ENCODE measurements around the gene SIRPA.

DNA sequence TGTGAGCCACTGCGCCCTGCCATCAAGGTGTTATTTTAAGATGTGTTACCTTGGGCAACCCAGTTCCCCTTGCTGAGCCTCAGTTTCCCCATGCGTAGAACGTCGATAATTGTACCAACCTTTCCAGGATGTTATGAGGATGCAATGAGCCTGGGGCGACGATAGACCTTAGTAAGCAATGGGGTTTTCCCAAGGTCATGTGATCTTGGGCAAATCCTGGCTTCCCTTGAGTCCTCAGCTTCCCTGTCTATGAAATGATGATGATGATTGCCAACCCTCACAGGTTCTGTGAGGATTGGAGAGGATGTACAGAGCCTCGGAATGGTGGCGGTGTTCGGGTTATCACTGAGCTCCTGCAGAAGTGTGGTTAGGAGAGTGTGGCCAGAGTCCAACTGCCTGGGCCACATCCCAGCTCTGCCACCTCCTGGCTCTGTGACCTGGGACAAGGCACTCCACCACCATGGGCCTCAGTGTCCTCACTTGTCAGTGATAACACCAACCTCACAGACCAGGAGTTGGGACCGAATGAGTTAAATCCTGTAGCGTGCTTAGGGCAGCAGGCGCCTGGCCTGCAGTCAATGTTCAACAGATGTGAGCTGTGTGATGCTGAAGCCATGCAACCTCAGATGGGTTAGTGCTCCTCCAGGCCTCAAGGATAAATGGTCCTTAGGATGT lies 23.4 kb downstream of the SIRPA start:
- TF ChIP-seq SMC3 (conservative IDR thresholded peaks at IDR 0.05; ENCODE audit: poor library complexity) (no peak), TAF1 (IDR thresholded peaks at IDR 0.05; ENCODE audit: low read depth) (no peak), EZH2 (IDR thresholded peaks at IDR 0.05; ENCODE audit: borderline replicate concordance, insufficient read depth, low read length, poor library complexity, severe bottlenecking) (no peak), EP300 (conservative IDR thresholded peaks at IDR 0.05; ENCODE audit: poor library complexity, severe bottlenecking) (no peak), POLR2AphosphoS5 (IDR thresholded peaks at IDR 0.05) (no peak)
- TF ChIP-seq, protein P1, sequence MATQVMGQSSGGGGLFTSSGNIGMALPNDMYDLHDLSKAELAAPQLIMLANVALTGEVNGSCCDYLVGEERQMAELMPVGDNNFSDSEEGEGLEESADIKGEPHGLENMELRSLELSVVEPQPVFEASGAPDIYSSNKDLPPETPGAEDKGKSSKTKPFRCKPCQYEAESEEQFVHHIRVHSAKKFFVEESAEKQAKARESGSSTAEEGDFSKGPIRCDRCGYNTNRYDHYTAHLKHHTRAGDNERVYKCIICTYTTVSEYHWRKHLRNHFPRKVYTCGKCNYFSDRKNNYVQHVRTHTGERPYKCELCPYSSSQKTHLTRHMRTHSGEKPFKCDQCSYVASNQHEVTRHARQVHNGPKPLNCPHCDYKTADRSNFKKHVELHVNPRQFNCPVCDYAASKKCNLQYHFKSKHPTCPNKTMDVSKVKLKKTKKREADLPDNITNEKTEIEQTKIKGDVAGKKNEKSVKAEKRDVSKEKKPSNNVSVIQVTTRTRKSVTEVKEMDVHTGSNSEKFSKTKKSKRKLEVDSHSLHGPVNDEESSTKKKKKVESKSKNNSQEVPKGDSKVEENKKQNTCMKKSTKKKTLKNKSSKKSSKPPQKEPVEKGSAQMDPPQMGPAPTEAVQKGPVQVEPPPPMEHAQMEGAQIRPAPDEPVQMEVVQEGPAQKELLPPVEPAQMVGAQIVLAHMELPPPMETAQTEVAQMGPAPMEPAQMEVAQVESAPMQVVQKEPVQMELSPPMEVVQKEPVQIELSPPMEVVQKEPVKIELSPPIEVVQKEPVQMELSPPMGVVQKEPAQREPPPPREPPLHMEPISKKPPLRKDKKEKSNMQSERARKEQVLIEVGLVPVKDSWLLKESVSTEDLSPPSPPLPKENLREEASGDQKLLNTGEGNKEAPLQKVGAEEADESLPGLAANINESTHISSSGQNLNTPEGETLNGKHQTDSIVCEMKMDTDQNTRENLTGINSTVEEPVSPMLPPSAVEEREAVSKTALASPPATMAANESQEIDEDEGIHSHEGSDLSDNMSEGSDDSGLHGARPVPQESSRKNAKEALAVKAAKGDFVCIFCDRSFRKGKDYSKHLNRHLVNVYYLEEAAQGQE (IDR thresholded peaks at IDR 0.05; ENCODE audit: borderline replicate concordance): no peak
- TF ChIP-seq, protein P2, sequence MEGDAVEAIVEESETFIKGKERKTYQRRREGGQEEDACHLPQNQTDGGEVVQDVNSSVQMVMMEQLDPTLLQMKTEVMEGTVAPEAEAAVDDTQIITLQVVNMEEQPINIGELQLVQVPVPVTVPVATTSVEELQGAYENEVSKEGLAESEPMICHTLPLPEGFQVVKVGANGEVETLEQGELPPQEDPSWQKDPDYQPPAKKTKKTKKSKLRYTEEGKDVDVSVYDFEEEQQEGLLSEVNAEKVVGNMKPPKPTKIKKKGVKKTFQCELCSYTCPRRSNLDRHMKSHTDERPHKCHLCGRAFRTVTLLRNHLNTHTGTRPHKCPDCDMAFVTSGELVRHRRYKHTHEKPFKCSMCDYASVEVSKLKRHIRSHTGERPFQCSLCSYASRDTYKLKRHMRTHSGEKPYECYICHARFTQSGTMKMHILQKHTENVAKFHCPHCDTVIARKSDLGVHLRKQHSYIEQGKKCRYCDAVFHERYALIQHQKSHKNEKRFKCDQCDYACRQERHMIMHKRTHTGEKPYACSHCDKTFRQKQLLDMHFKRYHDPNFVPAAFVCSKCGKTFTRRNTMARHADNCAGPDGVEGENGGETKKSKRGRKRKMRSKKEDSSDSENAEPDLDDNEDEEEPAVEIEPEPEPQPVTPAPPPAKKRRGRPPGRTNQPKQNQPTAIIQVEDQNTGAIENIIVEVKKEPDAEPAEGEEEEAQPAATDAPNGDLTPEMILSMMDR (IDR thresholded peaks at IDR 0.05; ENCODE audit: poor library complexity, severe bottlenecking): no peak

Measured in neural cell (in vitro differentiated cells).